Non-pigmented ciliary epithelial cell (primary cell): ENCODE measurements around the gene RPS2.
"Not testable (repeated sequence)": the region's sequence is repeated elsewhere in the genome, so short reads cannot be mapped to it uniquely, and the experiment has no call there.

Experiments used
- DNase-seq: peaks from one replicate; pipeline ENCODE4 v3.0.0-alpha.2; 2010; ENCODE audit warnings: low read depth

Gene RPS2

DNA sequence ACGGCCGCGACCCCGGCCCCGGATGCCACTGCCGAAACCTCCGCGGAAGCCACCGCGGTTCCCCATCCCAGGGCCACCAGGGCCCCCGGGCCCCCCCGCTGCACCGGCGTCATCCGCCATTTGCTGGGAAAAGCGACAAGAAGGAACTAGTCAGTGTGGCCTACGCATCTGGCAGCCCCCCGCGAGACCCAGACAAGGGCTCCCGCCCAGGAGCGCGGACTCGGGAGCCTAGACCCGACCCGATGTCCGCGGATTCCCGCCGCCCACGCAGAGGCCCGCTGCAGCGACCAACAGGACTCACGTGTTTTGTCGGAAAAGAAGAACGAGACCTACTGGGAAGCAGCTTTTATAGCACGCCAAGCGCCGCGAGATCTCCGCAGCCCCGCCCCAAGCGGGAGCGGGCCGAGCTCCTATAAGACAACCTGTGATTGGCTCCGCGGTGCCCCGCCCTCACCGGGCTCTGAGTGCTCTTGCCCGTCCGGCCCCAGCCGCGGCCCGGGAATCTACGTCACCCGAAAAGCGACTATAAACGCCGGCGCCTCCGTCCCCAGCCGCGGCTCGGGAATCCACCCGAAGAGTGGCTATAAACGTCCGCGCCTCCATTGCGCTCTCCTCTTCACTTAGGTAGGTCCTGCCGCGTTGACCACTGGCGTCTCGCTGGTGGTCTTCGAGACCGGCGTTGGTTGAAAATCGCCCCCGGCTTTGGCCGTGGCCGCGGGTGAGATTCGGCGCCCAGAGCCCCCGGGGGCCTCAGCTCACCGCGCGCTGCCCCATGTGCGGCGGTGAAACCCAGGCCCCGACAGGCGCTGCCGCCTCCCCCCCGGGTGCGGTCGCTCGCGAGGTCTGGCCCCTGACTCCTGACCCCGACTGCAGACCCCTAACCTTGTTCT lies at the start of gene RPS2:
TSS of gene RPS2 (minus strand) at position 321 of the 890 bp plus-strand sequence. CDS start at position 120, 201 bp downstream.
- DNase-seq = peak; percentile 89

GRCh38 chr16:2013527-2013926 lies 48.9 kb upstream of the RPS2 start:
- no peak for DNase-seq

DNA sequence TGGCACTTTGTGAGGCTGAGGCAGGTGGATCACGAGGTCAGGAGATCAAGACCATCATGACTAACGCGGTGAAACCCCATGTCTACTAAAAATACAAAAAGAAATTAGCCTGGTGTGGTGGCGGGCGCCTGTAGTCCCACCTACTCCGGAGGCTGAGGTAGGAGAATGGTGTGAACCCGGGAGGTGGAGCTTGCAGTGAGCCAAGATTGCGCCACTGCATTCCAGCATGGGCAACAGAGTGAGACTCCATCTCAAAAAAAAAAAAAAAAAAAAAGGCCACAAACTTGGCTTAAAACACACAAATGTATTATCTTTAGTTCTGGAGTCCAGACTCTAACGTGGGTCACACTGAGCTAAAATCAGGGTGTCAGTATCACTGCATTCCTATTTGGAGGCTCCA lies 47.1 kb upstream of the RPS2 start:
- DNase-seq = not testable (repeated sequence)

DNA sequence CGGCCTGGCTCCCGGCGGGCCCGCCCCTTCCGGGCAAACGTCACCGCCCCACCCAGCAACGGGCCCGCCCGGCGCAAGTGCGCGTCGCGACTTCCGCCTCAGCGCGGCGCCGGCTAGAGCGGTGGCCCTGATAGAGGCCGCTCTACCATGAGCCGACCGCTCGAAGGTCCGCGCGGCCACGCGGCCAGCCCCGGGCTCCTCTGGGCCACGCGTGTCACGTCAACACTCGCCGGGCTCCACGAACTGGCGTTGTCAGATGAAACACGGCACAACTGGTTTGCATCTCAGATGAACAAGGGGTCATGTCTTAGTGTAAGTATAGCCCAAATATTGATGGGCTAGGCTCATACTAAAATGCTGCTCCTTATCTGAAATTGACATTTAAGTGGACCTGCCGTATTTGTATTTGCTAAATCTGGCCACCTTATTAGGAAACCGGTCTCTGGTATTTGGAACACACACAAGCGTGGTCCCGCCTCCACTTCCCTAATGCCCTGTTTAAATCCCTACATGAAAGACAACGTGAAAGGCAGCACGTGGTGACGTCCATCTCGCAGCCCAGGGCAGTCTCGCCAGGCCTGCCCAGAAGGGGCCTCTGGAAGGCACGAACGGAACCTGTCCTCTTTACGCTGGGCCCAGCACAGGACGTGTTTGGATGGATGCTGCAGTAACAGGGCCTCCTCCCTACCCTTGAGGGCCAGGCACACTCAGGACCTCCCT lies 45.3 kb upstream of the RPS2 start, which contains the start of gene ZNF598:
TSS of gene ZNF598 (minus strand) at position 31 of the 720 bp plus-strand sequence.
- no peak for DNase-seq

- DNase-seq = no peak
Observed at GRCh38 chr16:2009164-2009711, 44.6 kb upstream of the RPS2 start.

- no peak for DNase-seq
Observed at GRCh38 chr16:2008631-2009163, 44.1 kb upstream of the RPS2 start.

DNA sequence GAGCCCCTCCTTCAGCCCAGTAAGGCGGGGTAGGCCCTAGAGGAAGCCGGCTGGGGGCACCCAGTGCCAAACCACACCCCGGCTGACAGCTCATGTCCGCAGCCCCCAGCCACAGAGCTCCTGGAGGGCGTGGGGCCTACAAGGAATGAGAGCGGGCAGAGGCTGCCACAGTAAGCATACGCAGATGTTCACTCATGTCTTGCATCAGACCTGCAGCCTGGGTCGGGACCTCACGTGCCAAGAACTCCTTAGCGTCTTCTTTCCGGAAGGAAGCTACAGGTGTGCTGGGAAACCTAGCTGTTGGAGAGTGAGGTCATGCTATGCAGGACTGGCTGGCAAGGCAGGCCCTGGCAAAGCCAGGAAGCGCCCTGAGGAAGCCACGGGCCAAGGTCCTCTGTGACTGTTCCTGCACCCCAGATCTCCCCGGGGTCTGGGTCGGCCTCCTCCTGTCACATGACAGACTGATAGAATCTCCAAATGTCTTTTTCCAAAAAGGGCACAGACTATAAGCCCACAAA lies 43.4 kb upstream of the RPS2 start:
- no peak for DNase-seq

DNA sequence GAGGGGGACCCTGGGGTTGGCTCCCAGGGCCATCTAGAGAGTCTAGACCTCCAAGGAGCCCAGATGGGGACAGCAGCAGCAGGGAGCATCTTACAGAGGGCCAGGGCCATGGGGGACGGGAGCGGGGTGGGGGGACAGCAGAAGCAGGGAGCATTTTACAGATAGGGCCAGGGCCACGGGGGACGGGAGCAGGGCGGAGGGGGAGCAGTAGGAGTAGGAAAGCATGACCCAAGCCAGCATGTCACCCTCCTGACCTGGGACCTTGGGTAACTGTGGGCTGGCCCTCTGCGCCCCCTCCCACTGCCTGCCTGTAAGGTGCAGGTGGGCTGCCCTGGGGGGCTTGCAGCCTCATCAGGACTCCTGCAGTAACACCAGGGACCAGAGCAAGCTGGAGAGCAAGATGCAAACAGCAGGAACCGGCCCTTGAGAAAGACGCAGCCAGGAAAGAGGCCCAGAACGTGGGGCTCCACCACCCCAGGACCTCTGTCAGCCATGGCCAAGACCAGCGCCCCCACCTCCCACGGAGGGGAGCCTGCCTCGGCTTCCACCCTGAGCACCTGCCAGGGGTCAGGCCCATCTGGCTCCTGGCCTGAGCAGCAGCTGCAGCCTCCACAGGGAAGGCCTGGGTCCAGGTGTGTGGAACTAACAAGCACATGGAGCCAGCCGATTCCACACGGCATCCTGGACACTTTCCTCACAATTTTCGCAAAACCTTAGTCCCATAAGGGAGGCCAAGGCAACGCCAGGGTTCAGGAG lies 42.6 kb upstream of the RPS2 start:
- no peak for DNase-seq

DNA sequence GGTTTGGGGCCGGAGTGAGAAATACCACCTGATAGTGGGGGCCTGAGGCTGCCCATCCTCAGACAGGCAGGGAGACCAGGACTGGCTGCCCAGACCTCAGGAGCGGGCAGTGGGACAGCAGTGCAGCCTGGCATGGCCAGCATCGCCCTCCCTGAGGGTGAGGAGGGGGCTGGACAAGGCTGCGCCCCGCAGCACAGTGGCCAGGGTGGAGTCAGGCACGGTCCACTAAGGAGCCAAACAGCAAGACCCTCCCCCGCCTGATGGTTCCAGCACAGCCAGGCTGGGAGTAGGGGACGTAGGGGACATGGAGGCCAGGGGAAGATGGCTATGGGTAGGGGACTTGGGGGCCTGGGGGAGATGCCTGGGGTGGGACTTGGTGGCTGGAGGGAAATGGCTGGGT lies 41.7 kb upstream of the RPS2 start:
- DNase-seq = no peak

GRCh38 chr16:2005646-2006045 lies 41.0 kb upstream of the RPS2 start:
- no peak for DNase-seq

GRCh38 chr16:2004795-2005517 lies 40.3 kb upstream of the RPS2 start:
- DNase-seq = no peak

DNA sequence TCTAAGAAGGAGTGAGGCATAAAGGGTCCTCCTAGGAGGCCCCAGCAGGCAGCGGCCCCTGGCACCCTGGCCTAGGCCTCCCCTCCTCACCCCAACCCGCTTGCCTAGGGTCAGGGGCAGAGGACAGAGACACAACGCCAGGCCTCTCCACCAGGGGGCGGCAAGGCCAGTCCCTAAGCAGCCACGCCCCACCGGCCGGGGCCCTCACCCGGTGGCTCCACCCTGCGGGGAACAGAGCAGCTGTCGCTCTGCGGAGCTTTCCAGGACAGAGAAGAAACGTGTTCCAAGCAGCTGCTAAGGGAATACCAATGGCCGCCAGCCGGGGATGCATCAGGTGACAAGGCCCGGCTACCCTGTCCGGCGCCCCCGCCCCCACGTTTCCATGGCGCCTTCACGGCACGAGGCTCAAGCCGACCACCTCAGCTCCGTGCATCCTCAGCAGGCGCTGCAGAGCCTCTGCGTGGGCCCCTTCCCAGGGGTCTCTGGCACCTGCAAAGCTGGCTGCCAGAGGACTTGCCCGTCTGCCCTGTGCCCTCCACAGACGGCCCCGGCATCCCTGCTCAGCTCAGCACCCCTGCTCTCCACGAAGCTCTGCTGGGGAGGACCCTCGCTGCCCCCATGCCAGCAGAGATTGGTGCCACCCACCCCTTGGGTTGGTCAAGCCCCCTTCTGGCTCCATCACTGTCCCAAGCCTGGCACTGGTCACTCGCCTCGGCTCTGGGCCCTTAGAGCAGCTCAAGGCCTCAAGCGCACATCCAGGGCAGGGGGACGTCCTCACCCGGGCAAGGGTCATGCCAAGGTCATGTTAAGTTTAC lies 39.4 kb upstream of the RPS2 start:
- DNase-seq = no peak

DNA sequence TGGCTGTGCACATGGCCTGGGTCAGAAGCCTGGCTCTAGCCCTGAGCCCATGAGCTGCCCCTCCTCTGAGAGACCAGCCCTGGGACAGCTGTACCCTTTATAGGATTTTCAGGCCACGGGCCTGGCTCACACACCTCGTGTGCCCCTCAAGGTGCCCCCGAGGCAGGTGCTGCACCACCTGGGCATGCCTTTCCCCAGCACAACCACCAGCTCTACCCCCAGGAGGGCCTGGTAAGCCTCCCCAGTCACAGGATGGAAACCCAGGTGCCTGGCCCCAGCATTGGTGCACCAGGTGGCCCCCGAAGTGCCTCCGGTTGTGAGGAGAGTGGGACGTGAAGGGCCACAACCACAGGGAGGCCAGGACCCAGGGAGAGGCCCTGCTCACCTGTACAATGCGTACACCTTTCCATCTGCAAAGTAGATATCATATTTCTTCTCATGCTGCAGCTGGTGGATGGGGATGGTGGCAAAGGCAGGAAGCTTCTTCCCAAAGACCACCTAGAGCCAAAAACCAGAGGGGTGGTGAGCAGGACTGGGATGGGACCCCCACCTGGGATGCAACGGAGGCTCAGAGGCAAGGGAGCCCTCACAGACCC lies 38.7 kb upstream of the RPS2 start:
- DNase-seq = no peak

GRCh38 chr16:2002406-2003230 lies 38.0 kb upstream of the RPS2 start:
- no peak for DNase-seq

- no peak for DNase-seq
Observed at GRCh38 chr16:2001456-2002355, 37.1 kb upstream of the RPS2 start.

DNA sequence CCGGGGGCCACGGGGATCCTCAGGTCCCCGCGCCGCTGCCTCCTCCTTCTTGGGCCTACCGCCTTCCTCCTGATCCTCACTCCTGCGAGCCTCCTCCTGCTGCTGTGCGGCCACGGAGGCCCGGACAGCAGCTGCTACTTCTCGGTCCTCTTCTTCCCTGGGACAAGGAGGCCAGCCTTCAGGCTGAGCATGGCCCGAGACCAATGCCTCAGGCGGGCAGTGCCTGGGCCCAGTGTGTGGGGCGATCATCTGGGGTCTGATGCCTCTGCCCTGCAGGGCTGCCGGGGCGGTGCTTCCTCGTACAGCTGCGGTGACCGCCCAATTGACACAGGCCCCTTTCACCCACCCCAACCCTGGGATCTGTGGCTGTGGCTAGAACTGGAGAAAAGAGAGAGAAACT lies 36.4 kb upstream of the RPS2 start:
- no peak for DNase-seq

GRCh38 chr16:1999866-2000514 lies 35.4 kb upstream of the RPS2 start:
- no peak for DNase-seq
